GOT3 (cell line): ENCODE data around the gene MYH6.
"Not testable (repeated sequence)": the region's sequence is repeated elsewhere in the genome, so short reads cannot be mapped to it uniquely, and the experiment has no call there.

Experiments
- DNase-seq: peaks from one replicate; lab custom pipeline; 2025; ENCODE audit warnings: mixed read lengths; lab: John Stamatoyannopoulos, UW

The MYH6 gene

GRCh38 chr14:23414906-23415820 lies 7.1 kb upstream of the MYH6 start:
- DNase-seq, result no peak

- no peak for DNase-seq
These were observed 6.2 kb upstream of the MYH6 start for GRCh38 chr14:23414254-23414653.

- DNase-seq, result no peak
These were observed 5.6 kb upstream of the MYH6 start for GRCh38 chr14:23413681-23414080.

GRCh38 chr14:23411563-23412525 lies 3.8 kb upstream of the MYH6 start:
- DNase-seq, result no peak

- DNase-seq, result no peak
These were observed 2.0 kb upstream of the MYH6 start for GRCh38 chr14:23409966-23410635.

GRCh38 chr14:23409475-23409874 lies 1.4 kb upstream of the MYH6 start:
- DNase-seq, result no peak

GRCh38 chr14:23408307-23408630 lies 196 bp upstream of the MYH6 start:
- DNase-seq, result no peak

- DNase-seq, result no peak
These were observed 1.2 kb downstream of the MYH6 start for GRCh38 chr14:23406725-23407355.

GRCh38 chr14:23406244-23406643 lies 1.8 kb downstream of the MYH6 start:
- no peak for DNase-seq

GRCh38 chr14:23405516-23406025 lies 2.5 kb downstream of the MYH6 start:
- DNase-seq, result no peak

- DNase-seq, result no peak
These were observed 3.0 kb downstream of the MYH6 start for GRCh38 chr14:23405096-23405495.

GRCh38 chr14:23404331-23404900 lies 3.7 kb downstream of the MYH6 start:
- no peak for DNase-seq

- DNase-seq, result no peak
These were observed 4.2 kb downstream of the MYH6 start for GRCh38 chr14:23403908-23404307.

- no peak for DNase-seq
These were observed 5.0 kb downstream of the MYH6 start for GRCh38 chr14:23403139-23403438.

GRCh38 chr14:23402296-23403138 lies 5.6 kb downstream of the MYH6 start:
- DNase-seq, result no peak

- DNase-seq, result no peak
These were observed 6.8 kb downstream of the MYH6 start for GRCh38 chr14:23401291-23401690.

GRCh38 chr14:23400496-23401149 lies 7.5 kb downstream of the MYH6 start:
- not testable (repeated sequence) for DNase-seq

GRCh38 chr14:23399591-23399990 lies 8.5 kb downstream of the MYH6 start:
- no peak for DNase-seq

- no peak for DNase-seq
These were observed 8.9 kb downstream of the MYH6 start for GRCh38 chr14:23399136-23399535.

- DNase-seq, result no peak
These were observed 9.7 kb downstream of the MYH6 start for GRCh38 chr14:23398348-23398747.
